ENCODE measurements around the gene PIP5KL1.

PIP5KL1 gene

DNA sequence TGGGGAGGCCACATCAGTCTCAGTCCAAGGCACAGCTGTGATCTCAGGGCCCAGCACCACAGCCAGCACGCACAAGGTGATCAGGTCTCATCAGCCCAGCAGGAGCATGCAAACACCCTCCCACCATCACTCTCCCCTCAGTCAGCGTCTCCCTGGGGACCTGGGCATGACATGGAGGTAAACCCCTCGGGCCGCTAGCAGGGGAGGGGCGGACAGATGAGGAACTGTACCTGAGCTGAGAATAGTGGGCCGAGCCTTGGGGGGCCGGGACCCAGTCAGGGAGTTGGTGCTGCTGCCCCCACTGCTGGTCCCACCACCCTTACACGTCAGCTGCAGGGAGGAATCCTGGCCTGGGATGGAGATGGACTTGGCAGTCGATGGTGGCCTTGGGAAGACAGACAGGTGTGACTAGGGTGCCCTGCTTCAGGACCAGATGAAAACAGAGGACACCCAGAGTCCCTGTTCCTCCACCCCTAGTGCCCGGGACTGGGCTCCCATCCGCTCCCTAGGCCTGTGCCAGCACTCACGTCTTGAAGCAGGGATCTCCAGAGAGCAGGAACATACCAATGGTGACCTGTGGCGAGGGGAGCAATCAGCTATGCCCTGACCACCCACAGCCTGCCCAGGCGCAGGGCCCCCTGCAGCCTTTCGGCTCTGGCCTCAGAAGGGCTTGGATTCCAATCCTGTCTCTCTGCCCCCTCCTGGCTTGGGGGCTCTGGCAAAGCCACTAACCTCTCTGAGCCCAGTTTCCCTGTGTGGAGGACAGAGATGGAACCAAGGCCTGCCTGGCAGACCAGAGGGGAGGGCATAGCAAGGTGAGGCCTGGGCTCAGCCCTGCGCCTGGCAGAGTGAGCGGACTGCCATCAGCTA is 17.5 kb upstream of the PIP5KL1 start:
- no peak for DNase-seq

GRCh38 chr9:127946728-127947127 is 16.2 kb upstream of the PIP5KL1 start:
- DNase-seq = no peak

DNA sequence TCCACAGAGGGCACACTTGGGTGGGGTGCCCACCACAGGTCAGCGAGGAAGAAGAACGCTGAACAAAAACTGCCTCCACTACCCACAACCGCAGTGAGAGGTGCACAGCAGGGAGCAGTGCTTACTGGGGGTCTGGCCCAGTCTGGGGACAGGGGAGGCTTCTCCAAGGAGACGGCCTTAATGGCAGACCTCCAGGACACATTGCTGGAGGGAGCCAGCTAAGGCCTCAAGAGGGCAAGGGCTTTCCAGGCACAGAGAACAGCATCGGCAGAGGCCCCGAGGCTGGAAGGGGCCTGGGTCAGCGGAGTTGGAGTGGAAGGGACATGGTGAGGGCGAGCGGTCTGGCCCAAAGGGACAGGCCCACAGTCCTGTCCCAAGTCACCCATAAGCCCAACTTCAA is 15.4 kb upstream of the PIP5KL1 start:
- no peak for DNase-seq

- no peak for DNase-seq
These were observed 14.8 kb upstream of the PIP5KL1 start for GRCh38 chr9:127945338-127945737.

DNA sequence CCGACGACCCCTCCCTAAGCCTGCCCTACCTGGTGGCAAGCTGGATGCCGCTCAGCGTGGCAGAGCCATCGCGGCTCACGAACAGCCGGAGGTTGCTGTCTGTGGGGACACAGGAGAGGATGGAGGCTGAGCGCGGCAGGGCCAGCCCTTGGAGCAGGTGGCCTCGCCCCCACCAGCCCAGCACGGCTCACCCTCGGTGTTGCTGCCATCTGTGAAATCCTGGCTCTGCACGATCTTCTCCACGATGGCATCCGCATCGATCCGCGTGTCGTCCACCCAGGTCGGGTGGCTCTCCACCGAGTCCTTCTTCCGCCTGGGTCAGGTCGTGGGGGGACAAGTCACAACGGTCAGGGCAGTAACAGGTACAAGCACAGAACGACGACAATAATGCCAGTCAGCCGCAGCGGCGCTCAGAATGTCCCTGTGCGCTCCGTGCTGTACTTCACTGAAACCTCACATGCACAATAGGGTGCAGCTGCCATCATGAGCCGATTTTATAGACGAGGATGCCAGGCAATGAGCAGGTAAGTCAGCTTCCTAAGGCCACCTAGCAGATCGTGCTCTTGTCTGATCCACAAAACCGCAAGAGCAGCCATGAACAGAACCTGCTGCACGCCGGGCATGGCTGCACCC is 14.1 kb upstream of the PIP5KL1 start:
- no peak for DNase-seq

- peak; percentile 61 for DNase-seq
These were observed 13.2 kb upstream of the PIP5KL1 start for GRCh38 chr9:127943731-127944144.

- no peak for DNase-seq
These were observed 12.6 kb upstream of the PIP5KL1 start for GRCh38 chr9:127943011-127943662.

- peak; percentile 38 for DNase-seq
These were observed 11.8 kb upstream of the PIP5KL1 start for GRCh38 chr9:127942216-127943010.

DNA sequence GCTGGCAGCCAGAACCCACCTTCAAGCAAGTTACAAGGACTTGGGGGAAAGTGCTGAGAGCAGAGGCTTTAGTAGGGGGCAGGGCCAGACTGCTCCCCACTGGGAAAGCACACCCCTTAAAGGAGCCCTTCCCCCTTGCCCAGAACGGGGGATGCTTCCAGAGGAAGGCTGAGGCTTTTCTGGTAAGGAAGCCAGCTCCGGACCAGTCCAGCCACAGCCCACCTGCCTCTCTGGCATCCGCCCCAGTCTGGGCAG is 11.3 kb upstream of the PIP5KL1 start:
- no peak for DNase-seq

DNA sequence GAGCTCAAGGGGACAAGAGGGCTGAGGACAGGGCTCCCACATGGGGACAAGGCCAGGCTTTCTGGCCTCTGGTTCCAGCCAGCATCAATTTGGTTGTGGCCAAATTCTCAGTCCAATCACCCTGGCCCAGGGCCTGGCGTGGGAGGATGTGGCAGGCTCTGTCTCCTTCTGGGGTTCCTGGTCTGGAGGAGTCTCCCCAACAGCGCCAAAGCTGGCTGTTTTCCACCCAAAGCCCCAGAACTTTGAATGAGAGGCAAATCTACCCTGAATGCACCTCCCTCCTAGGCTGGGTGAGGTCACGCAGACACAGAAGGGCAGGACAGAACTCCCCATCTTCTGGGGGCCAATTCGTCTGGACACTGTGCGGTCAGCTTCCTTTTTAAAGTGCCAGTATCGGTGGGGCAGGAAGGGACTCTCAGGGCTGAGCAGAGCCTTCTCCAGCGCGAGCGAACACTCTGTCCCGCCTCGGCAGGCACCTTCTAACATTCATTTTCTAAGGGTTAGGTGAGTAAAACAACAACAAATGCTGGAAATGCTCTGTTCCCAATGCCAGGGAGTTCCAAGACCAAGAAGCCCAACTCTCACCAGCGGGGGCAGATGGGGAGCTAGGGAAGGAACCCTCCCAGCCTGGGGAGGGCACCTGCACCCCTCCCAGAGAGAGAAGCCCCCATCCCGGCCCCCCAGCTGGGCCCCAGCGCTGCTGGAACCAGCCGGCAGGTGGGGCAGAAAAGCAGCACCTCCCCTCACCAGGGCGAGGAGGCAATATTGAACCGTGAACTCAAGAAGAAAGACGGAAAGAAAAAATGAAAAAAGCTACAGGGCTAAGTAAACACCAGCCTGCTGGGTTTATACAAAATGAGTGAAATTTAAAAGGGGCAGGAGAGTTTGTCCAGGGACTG is 10.7 kb upstream of the PIP5KL1 start:
- no peak for DNase-seq

- DNase-seq = no peak
These were observed 10.0 kb upstream of the PIP5KL1 start for GRCh38 chr9:127940593-127940992.

DNA sequence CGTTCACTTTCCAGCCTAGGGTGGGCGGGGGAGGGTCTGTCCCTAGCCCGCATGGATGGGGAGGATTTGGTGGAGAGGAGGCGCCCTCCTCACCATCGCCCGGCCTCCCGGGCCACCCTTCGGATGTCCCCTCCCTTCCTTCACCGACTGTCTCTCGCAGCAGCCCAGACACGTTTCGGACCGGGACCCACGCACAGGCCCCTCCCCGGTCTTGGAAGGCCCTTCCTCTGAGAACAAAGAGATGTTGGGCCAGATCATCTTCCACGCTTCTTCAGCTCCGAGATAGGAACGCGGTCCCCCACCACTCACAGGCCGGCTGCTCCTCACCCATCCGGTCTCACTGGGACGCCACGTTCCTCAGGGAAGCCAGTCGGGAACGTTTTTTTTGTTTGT is 7.7 kb upstream of the PIP5KL1 start:
- no peak for DNase-seq

GRCh38 chr9:127937388-127938297 is 7.1 kb upstream of the PIP5KL1 start, which contains the start of gene DPM2:
TSS of gene DPM2 (minus strand) at chr9:127937854. CDS start at chr9:127937820, 34 bp downstream.
- peak; percentile 79 for DNase-seq

DNA sequence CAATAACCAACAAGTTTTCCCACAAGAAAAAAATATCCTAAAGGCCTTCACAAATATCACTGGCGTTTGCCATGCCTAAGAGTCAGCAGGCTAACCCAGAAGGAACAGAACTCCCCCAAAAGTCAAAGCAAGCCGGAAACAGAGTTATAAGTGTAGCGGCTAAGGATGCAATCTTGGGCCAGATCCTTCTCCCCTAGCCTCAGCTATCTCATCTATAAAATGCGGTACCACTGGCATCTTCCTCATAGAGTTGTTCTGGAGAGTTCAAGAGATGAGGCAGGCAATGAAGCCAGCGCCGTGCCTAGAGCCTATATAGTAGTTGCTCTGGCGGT is 6.4 kb upstream of the PIP5KL1 start:
- no peak for DNase-seq

DNA sequence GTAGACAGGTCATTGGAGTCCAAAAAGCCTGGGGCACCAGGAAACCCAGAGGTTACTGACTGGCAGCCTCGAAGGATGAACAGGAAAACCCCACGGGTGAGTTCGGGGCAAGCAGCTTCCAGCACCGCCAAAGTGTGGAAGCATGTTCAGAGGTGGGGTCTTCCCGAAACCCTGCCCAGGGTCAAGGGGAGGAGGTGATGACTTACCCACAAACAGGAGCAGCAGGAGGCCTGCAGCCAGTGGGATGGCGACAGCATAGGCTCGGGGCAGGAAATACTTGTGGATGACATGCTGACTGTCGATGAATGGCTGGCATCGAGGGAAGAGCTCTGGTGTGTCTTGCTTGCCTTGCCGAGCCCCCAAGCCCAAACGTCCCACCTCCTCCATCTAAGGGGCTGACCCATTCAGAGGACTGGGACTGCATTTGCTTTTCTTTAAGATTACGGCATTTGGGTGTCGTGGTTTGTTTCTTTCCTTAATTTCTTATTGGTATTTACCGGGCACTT is 5.8 kb upstream of the PIP5KL1 start:
- DNase-seq = no peak

DNA sequence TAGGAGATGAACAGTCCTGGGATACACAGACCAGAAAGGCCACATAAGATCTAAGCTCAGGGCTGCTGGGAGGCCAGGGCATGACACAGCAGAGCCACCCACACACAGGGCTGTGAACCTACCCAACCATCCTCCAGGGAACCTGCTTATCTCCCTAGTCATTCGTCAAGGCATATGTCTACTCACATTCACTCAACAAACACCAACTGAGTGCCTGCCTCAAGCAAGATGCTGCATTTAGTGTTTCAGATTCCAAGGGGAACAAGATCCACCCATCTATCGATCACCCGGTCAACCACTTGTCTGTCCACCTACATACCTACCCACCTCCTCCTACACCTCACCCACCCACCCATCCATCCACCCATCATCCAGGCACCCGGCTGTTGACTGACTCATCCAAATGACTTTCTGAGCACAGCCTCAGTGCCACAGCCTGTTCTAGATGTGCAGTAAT is 5.2 kb upstream of the PIP5KL1 start:
- DNase-seq = no peak

DNA sequence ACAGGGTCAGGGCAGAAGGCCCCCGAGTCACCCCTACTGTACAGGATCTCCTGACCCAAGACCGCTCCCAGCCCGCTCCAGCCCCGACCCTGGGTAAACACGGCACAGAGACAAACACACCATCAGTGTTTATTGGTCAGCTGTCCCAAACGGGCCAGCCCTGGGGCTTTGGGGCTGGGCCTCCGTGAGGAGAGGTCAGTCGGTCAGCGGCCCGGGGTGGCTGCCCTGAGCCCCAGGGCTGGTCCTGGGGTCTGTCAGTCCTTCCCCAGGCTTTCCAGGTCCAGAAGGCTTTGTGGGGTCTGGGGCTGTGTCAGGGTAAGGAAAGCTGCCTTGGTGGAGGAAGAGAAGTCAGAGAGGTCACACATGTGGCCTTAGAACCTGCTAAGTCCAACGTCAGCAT is 4.4 kb upstream of the PIP5KL1 start:
- no peak for DNase-seq

DNA sequence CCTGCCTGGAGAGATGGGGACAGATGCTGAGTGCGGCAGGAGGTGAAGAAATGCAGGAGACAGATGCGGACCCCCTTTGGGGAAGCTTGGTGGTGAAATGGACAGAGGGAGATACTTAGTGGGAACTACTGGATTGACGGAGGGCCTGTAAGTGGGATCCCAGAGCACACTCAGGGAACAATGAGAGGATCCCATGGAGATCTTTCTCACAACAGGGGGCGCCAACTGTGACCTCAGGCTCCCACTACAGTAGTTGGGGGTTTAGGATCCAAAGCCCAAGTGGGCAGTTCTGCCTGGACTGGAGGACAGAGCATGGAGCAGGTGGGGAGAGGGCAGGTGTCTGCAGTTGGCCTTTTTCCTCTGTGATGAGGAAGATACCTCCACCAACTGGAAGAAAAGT is 3.7 kb upstream of the PIP5KL1 start:
- no peak for DNase-seq

DNA sequence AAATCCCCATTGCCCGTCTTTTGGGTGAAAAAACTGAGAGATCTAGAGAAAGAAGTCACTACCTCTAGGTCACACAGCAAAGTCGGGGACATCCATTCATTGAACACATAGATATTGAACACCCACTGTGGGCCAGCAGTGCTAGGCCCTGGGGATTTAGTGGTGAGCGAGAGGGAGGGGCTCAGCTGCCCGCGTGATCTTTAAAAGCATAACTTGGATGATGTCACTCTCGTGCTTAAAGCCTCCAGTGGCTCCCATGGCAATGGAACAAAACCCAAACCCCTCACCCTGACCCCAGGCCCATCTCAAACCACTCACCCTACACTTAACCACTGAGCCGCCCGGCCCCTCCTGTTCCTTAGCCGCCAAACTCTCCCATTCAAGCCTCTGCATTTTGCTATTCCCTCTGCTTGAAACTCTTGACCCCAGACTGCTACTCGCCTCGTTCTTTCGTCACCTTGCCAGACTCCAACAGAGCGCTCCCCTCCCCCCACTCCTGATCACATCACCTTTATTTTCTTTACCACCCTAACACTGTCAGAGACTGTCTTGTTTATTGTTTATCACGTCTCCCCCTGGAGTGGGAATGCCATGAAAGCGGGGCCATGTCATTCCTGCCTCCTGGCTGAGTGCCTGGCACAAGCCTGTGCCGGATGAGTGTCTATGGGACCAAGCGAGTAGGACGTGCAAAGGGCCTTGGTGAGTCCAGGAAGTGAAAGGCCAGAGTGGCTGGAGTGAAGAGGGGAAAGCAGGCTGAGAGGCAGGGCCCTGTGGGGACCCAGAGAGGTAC is 710 bp upstream of the PIP5KL1 start:
- no peak for DNase-seq

- no peak for DNase-seq
These were observed 975 bp downstream of the PIP5KL1 start for GRCh38 chr9:127929625-127929979.
